Tibial nerve (tissue), 4 donors: ENCODE measurements around the gene ATP6V1E1. TPM values are rescaled to one million over a fixed set of nuclear protein-coding genes. Genes with fewer than 3 reads are reported as not detected.
"Not testable (repeated sequence)": the region's sequence is repeated elsewhere in the genome, so short reads cannot be mapped to it uniquely, and the experiment has no call there.

Experiments used
- DNase-seq, 2 donors: peaks; one replicate each; pipeline ENCODE4 v3.0.0-alpha.2; 2019; ENCODE audit warnings: low spot score in 2 of 2
- H3K27ac ChIP-seq, 4 donors: fragments of 200-600 bp; sonication (generic) in 3 of 4; one replicate each; pipeline ENCODE4 v1.5.1; 2017 to 2019; ENCODE audit warnings: mild to moderate bottlenecking in 1 of 4
- H3K27me3 ChIP-seq, 2 donors: fragments of 200-600 bp; sonication (generic) in 1 of 2; one replicate each; pipeline versions ENCODE4 v1.5.1 to v1.6.0; 2017 to 2019
- H3K36me3 ChIP-seq, 3 donors: fragments of 200-600 bp; sonication (generic); one replicate each; pipeline ENCODE4 v1.5.1; 2018 to 2019
- H3K4me1 ChIP-seq, 4 donors: fragments of 200-600 bp; sonication (generic) in 3 of 4; one replicate each; pipeline ENCODE4 v1.5.1; 2017 to 2019
- H3K4me3 ChIP-seq, 4 donors: fragments of 200-600 bp; sonication (generic) in 3 of 4; one replicate each; pipeline ENCODE4 v1.5.1; 2017 to 2019; ENCODE audit warnings: mild to moderate bottlenecking in 1 of 4, moderate library complexity in 1 of 4
- H3K9me3 ChIP-seq, 4 donors: fragments of 200-600 bp; sonication (generic) in 3 of 4; one replicate each; pipeline ENCODE4 v1.5.1; 2017 to 2019
- EP300 ChIP-seq, 2 donors: sonication (generic); formaldehyde crosslinking; IDR thresholded peaks; one replicate each; pipeline ENCODE4 v1.6.1; 2017; ENCODE audit warnings: antibody characterized with exemption in 2 of 2, mild to moderate bottlenecking in 1 of 2
- POLR2A ChIP-seq, 2 donors: fragments of 450-650 bp; IDR thresholded peaks; one replicate each; pipeline ENCODE4 v1.6.1; 2017; ENCODE audit warnings: antibody characterized with exemption in 2 of 2, mild to moderate bottlenecking in 2 of 2, moderate library complexity in 2 of 2
- WGBS, 2 donors: methylation state at CpG; one replicate each; pipeline ENCODE4 v1.1.5; 2018; 5-methylcytosine and 5-hydroxymethylcytosine counted together
- total RNA-seq, 4 donors: library from RNA; depleted of rRNA; stranded (reverse); fragments of >200 nt; gene quantifications; one replicate each; pipeline ENCODE4 v1.1.0, GENCODE V29; 2016
- TF ChIP-seq, protein P1 (sequence below), 5 experiments: fragments of 200-600 bp in 3 of 5; fragments of 450-650 bp in 2 of 5; sonication (generic) in 3 of 5; IDR thresholded peaks; one replicate each; pipeline ENCODE4 v1.5.1; 2016 to 2019; ENCODE audit warnings: antibody characterized with exemption in 5 of 5, mild to moderate bottlenecking in 3 of 5, moderate library complexity in 2 of 5

The ATP6V1E1 gene
- total RNA-seq, 4 donors from 2014 or later, result 94.3 to 138 (median 120) TPM

DNA sequence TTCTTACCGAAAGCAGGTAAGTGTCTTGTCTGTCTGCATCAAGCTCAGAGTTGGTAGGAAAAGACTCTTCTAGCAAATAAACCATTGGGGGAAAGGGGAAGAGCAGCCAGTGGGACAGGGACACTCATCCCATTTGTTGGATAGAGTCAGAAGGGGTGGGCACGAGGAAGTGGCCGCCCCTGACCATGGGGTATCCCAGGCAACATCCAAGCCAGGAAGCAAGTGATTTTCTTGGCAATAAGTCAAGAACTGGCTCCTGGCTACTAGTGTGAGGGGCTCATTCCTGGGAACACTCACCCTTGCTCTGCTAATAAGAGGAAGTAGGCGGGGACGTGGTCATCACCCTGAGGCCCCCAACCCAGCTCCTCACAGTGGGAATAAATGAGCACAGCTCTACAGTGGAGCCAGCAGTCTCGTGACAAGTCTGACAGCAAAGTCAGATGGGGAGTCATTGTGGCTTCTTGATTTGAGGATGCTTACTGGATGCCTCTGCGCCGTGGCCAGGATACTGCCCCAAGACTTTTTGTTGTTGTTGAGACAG lies 58.5 kb downstream of the ATP6V1E1 start:
- WGBS, 2 donors, result 37 to 42% methylated on average over 8 of the region's 8 CpGs
- TF ChIP-seq EP300 (IDR thresholded peaks at IDR 0.05) (no peak), POLR2A (IDR thresholded peaks at IDR 0.05) (no peak)
- TF ChIP-seq, protein P1, sequence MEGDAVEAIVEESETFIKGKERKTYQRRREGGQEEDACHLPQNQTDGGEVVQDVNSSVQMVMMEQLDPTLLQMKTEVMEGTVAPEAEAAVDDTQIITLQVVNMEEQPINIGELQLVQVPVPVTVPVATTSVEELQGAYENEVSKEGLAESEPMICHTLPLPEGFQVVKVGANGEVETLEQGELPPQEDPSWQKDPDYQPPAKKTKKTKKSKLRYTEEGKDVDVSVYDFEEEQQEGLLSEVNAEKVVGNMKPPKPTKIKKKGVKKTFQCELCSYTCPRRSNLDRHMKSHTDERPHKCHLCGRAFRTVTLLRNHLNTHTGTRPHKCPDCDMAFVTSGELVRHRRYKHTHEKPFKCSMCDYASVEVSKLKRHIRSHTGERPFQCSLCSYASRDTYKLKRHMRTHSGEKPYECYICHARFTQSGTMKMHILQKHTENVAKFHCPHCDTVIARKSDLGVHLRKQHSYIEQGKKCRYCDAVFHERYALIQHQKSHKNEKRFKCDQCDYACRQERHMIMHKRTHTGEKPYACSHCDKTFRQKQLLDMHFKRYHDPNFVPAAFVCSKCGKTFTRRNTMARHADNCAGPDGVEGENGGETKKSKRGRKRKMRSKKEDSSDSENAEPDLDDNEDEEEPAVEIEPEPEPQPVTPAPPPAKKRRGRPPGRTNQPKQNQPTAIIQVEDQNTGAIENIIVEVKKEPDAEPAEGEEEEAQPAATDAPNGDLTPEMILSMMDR (IDR thresholded peaks at IDR 0.05), result no peak
- no peaks in the 10 kb centered on the region for H3K9me3 ChIP-seq
- no peaks in the 10 kb centered on the region for H3K27me3 ChIP-seq
- no peak for DNase-seq
- no peaks in the 10 kb centered on the region for H3K36me3 ChIP-seq
- H3K4me1 ChIP-seq, result peaks cover 0 to 28% (median 10%) of the 10 kb centered on the region in 4 donors
- peak overlapping the region; percentile 77 to 95 (median 88) for H3K27ac ChIP-seq
- H3K4me3 ChIP-seq, result no peak overlapping the region

DNA sequence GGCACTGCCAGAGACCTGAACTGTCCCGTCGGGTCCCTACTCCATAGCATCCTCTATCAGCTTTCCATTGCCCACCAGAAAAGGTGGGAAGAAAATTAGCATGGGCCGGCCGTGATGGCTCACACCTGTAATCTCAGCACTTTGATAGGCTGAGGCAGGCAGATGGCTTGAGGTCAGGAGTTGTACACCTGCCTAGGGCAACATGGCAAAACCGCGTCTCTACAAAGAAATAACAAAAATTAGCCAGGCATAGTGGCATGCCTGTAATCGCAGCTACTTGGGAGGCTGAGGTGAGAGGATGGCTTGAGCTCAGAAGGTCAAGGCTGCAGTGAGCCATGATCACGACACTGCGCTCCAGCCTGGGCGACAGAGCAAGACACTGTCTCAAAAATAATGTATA lies 61.8 kb downstream of the ATP6V1E1 start:
- Histone ChIP-seq H3K4me3 (no peak overlapping the region), H3K36me3 (no peaks in the 10 kb centered on the region), H3K4me1 (peaks cover 0 to 41% (median 16%) of the 10 kb centered on the region in 4 donors), H3K9me3 (no peaks in the 10 kb centered on the region), H3K27ac (peak overlapping the region in 1 of 4 donors; percentile 35), H3K27me3 (no peaks in the 10 kb centered on the region)
- no peak for DNase-seq
- TF ChIP-seq EP300 (IDR thresholded peaks at IDR 0.05), result no peak
- no peak for TF ChIP-seq POLR2A (IDR thresholded peaks at IDR 0.05)
- TF ChIP-seq, protein P1 (IDR thresholded peaks at IDR 0.05), result no peak
- WGBS, 2 donors, result 75 to 89% methylated on average over 10 of the region's 10 CpGs

DNA sequence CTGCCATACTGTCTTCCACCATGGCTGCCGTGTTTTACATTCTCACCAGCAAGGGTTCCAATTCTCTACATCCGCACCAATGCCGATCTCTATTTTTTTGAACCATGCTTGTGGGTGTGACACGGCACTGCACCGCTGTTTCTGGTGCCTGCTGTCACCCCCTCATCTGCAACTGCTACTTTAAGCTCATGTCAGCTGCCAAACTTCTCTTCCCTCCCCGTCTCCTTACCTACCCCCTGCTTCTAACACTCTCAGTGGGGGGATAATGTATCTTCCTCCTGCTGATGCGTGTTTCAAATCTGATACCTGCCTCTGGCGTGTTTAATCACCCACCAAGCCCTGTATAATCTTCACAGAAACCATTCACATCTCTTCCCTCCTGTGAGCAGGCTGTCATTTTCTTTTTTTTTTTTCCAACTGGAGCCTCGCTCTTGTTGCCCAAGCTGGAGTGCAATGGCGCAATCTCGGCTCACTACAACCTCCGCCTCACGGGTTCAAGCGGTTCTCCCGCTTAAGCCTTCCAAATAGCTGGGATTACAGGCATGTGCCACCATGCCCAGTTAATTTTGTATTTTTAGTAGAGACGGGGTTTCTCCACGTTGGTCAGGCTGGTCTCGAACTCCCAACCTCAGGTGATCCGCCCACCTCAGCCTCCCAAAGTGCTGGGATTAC lies 62.4 kb downstream of the ATP6V1E1 start:
- 92 to 93% methylated on average over 19 of the region's 19 CpGs for WGBS, 2 donors
- not testable (repeated sequence) for H3K9me3 ChIP-seq, H3K4me3 ChIP-seq, H3K36me3 ChIP-seq, H3K27me3 ChIP-seq, H3K27ac ChIP-seq, DNase-seq
- H3K4me1 ChIP-seq, result peaks cover 0 to 35% (median 13%) of the 10 kb centered on the region in 4 donors

DNA sequence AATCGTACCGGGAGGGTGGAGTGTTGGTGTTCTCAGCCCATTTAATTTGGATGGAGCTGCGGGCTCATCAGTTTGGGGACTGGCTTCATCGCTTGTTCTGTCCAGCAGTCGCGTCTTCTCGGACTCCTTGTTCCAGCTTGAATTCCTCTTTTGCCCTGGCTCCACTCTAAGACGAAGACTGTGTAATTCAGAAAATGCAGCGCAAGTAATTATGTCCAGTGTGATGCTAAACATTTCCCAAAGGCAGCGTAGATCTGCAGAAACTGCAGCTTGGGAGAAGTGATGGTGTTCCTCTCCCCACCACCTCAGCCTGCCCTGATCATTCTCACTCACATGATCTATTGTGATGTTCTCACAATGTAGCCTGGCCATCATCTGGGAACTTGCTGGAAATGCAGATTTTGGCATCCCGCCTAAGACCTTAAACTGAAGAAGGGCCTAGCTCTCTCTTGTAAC lies 64.6 kb downstream of the ATP6V1E1 start:
- Histone ChIP-seq H3K27ac (peak overlapping the region in 3 of 4 donors; percentile 68 to 85 (median 83)), H3K36me3 (no peaks in the 10 kb centered on the region), H3K4me3 (peak overlapping the region in 1 of 4 donors; percentile 12), H3K27me3 (no peaks in the 10 kb centered on the region), H3K9me3 (no peaks in the 10 kb centered on the region), H3K4me1 (peaks cover 0 to 17% (median 8%) of the 10 kb centered on the region in 4 donors)
- peak in 1 of 2 donors; percentile 65 for DNase-seq
- WGBS, 2 donors, result 51 to 61% methylated on average over 11 of the region's 11 CpGs
- TF ChIP-seq, protein P1 (IDR thresholded peaks at IDR 0.05), result peak in 1 of 5 experiments; percentile 8
- TF ChIP-seq EP300 (IDR thresholded peaks at IDR 0.05) (peak in 1 of 2 donors; percentile 57), POLR2A (IDR thresholded peaks at IDR 0.05) (no peak)

DNA sequence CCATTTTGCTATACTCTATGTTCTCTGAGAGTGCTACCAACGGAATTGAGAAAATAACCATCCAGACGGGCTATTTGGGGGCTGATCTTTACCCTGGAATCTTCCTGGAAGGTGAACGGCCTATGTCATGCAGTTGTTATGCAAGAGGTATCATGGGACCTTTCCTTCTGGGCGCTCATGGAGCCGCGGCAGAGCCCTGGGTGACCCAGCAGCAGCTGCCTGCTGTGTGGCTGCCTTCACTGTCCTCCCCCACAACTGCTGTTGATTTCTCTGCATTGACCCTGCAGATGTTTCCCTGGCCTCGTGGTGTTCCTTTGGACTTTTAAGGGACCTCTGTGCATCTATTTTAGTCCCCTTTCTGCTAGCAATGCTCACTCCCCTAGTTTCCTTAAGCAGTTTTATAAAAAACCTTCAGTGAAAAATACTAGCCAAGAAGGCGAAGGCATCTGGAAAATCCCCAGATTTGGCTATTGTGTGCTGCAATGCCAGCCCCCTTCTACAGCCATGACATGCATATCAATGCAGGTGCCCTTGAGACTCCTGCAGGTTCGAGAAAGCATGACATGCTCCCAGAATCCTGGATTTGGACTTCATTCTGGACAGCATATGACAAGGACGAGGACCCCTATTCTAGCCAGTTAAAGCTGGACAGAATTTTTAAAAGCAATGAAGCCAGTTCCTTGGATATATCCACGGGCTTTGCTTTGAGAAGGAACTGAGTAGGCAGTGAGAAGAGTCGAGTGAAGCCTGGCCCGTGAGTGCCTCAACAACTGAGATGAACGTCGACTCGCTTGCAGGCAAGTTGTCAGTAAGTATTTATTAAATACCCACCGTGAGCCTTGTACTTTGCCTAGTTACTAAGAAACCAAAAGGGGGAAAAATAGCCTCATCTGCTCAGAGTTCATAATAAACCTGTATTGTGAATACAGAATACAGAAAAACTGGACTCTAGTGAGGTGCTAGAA lies 65.4 kb downstream of the ATP6V1E1 start, which contains the start of gene SLC25A18:
SLC25A18 (plus strand) TSS at position 593 of the 965 bp plus-strand sequence. CDS start 16,447 bp downstream, outside the sequence.
- peak within 1 kb of the TSS; percentile 68 to 85 (median 77) for H3K27ac ChIP-seq
- H3K9me3 ChIP-seq, result no peaks in the 10 kb centered on the region
- H3K4me1 ChIP-seq, result peaks cover 0 to 17% (median 8%) of the 10 kb centered on the region in 4 donors
- no peaks in the 10 kb centered on the region for H3K27me3 ChIP-seq
- TF ChIP-seq EP300 (IDR thresholded peaks at IDR 0.05) (peak; percentile 72 to 82), POLR2A (IDR thresholded peaks at IDR 0.05) (no peak)
- TF ChIP-seq, protein P1 (IDR thresholded peaks at IDR 0.05), result peak in 1 of 5 experiments; percentile 9
- 40% methylated on average over 17 of the region's 17 CpGs for WGBS, 2 donors
- peak within 1 kb of the TSS in 2 of 4 donors; percentile 4 to 12 for H3K4me3 ChIP-seq
- H3K36me3 ChIP-seq, result no peaks in the 10 kb centered on the region
- DNase-seq, result peak in 1 of 2 donors; percentile 50
